OCI-LY1 (cell line): ENCODE results near the gene ESPN.
A peak's percentile ranks its signal among the peaks of the same experiment; 100 is the strongest.

Experiments used
- H2AFZ ChIP-seq: fragments of 200-600 bp; sonication (generic), shearing (Covaris generic); 2 replicates; pipeline ENCODE4 v1.6.0; 2014; ENCODE audit warnings: antibody characterized with exemption, mild to moderate bottlenecking, low read length
- H3F3A ChIP-seq: fragments of 200-600 bp; sonication (generic), shearing (Covaris generic); 2 replicates; pipeline ENCODE4 v1.6.0; 2014; ENCODE audit warnings: mild to moderate bottlenecking, antibody characterized with exemption, low read length, moderate library complexity; ENCODE audit not compliant: insufficient read depth
- H3K27ac ChIP-seq: fragments of 200-600 bp; sonication (generic); 2 replicates; pipeline ENCODE4 v1.5.1; 2014; ENCODE audit warnings: low read length, mixed run types, mild to moderate bottlenecking, low read depth; ENCODE audit not compliant: poor library complexity, severe bottlenecking
- H3K27me3 ChIP-seq: fragments of 200-600 bp; sonication (generic); 2 replicates; pipeline ENCODE4 v1.6.0; 2014; ENCODE audit warnings: antibody characterized with exemption, mild to moderate bottlenecking, low read length, moderate library complexity; ENCODE audit not compliant: insufficient read depth
- H3K36me3 ChIP-seq: fragments of 200-600 bp; sonication (generic); 2 replicates; pipeline ENCODE4 v1.6.1; 2014; ENCODE audit warnings: mild to moderate bottlenecking, antibody characterized with exemption, low read length, moderate library complexity, mixed read lengths; ENCODE audit not compliant: insufficient read depth
- H3K4me1 ChIP-seq: fragments of 200-600 bp; sonication (generic); 2 replicates; pipeline ENCODE4 v1.5.1; 2014; ENCODE audit warnings: mild to moderate bottlenecking, low read length, moderate library complexity; ENCODE audit not compliant: insufficient read depth, severe bottlenecking
- H3K4me2 ChIP-seq: fragments of 200-600 bp; sonication (generic), shearing (Covaris generic); 2 replicates; pipeline ENCODE4 v1.6.1; 2014; ENCODE audit warnings: low read length
- H3K4me3 ChIP-seq: fragments of 200-600 bp; sonication (generic); 2 replicates; pipeline ENCODE4 v1.5.1; 2014; ENCODE audit warnings: low read length, low read depth, mild to moderate bottlenecking, mixed read lengths; ENCODE audit not compliant: poor library complexity, severe bottlenecking
- H3K79me2 ChIP-seq: fragments of 200-600 bp; shearing (Covaris generic); 2 replicates; pipeline ENCODE4 v1.6.1; 2016; ENCODE audit warnings: mixed run types, low read length, mixed read lengths; ENCODE audit not compliant: insufficient read depth
- H3K9ac ChIP-seq: fragments of 200-600 bp; sonication (generic), shearing (Covaris generic); 2 replicates; pipeline ENCODE4 v1.6.1; 2014; ENCODE audit warnings: mild to moderate bottlenecking, low read length, mixed read lengths
- H3K9me2 ChIP-seq: fragments of 200-600 bp; sonication (generic), shearing (Covaris generic); 2 replicates; pipeline ENCODE4 v1.6.1; 2014; ENCODE audit warnings: low read depth, mild to moderate bottlenecking, low read length, mixed read lengths
- H3K9me3 ChIP-seq: fragments of 200-600 bp; shearing (Covaris generic); 2 replicates; pipeline ENCODE4 v1.6.1; 2014; ENCODE audit warnings: low read length, mixed read lengths
- H4K20me1 ChIP-seq: fragments of 200-600 bp; sonication (generic), shearing (Covaris generic); 2 replicates; pipeline ENCODE4 v1.6.0; 2016; ENCODE audit warnings: mild to moderate bottlenecking, low read length; ENCODE audit not compliant: insufficient read depth
- EZH2 ChIP-seq: fragments of 200-600 bp; sonication (generic), shearing (Covaris generic); IDR thresholded peaks from 2 replicates; pipeline ENCODE4 v1.8.0; 2017; ENCODE audit warnings: borderline replicate concordance, mixed run types, mild to moderate bottlenecking, antibody characterized with exemption, low read length, moderate library complexity, mixed read lengths
- TF ChIP-seq, protein P1 (sequence below): fragments of 200-600 bp; sonication (generic), shearing (Covaris generic); IDR thresholded peaks from 2 replicates; pipeline ENCODE4 v1.5.1; 2017; ENCODE audit warnings: mild to moderate bottlenecking, antibody characterized with exemption, low read length, moderate library complexity, mixed read lengths

ESPN gene

DNA sequence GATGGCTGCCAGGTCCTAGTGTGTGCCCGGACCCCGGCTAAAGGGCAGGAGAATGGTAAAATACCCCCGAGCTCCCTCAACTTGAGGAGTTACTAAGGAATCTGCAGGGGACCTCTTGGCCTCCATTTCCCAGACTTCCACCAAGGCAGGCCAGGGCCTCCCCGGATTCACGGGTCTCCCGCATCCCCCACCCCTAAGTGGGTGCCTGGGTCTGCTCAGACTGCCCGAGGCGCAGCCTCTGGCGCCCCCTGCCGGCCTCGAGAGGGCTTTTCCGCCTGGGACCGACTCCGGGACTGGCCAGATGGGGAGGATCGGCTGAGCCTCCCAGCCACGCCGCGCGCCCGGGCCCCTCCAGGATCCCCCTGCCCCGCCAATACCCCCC lies 65.2 kb downstream of the ESPN start:
- Histone ChIP-seq H3K27ac (no peak overlapping the region), H3K4me1 (peaks cover 9% of the 10 kb centered on the region), H3K27me3 (peaks cover 5% of the 10 kb centered on the region), H3K36me3 (no peaks in the 10 kb centered on the region), H3K9me2 (no peaks in the 10 kb centered on the region), H3K4me2 (peak overlapping the region; percentile 94), H3F3A (no peaks in the 10 kb centered on the region), H3K9ac (peak overlapping the region; percentile 77), H3K79me2 (no peaks in the 10 kb centered on the region), H4K20me1 (no peaks in the 10 kb centered on the region), H3K9me3 (no peaks in the 10 kb centered on the region), H2AFZ (no peak overlapping the region), H3K4me3 (peak overlapping the region; percentile 72)
- TF ChIP-seq EZH2, result no peak
- TF ChIP-seq, protein P1, sequence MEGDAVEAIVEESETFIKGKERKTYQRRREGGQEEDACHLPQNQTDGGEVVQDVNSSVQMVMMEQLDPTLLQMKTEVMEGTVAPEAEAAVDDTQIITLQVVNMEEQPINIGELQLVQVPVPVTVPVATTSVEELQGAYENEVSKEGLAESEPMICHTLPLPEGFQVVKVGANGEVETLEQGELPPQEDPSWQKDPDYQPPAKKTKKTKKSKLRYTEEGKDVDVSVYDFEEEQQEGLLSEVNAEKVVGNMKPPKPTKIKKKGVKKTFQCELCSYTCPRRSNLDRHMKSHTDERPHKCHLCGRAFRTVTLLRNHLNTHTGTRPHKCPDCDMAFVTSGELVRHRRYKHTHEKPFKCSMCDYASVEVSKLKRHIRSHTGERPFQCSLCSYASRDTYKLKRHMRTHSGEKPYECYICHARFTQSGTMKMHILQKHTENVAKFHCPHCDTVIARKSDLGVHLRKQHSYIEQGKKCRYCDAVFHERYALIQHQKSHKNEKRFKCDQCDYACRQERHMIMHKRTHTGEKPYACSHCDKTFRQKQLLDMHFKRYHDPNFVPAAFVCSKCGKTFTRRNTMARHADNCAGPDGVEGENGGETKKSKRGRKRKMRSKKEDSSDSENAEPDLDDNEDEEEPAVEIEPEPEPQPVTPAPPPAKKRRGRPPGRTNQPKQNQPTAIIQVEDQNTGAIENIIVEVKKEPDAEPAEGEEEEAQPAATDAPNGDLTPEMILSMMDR, result peak; percentile 84

DNA sequence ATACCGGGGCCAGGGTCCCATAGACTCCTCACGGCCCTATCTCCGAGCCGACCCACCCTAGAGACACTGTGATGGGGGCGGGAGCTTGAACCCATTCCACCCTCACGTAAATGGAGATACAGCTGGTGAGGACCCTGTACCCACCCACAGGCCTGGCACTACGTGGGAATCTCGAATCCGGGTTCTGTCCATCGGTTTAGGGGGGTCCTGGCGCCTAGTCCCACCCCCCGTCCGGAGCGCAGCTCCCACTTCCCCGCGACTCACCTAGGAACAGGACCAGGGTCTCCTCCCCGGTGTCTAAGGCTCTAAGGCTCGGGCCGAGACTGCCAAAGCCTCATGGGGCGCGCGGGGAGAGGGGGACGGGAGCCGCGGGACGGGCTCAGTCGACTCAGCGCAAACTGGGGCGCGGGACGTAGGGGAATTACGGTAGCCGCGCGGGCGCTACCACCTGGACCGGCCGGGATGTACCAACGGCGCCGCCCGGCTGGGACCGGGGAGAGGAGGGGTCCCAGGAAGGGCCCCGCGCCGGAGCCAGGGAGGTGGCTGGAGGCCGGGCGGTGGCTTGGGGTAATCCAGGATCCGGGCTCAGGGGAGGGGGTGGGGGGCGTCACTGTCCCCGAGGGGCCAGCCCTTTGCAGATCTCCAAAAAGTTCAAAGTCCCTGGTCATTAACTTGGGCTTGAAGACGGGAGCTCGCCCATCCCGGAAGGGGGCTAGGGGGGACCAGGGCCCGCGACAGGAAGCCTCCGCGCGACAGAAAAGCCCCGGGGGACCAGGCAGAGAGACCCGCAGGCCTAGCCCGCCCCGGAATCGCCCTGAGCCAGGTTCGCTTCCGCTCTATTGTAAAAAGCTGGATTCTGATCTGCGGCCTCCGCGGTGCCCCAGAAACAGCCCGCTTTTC lies 65.9 kb downstream of the ESPN start:
- Histone ChIP-seq H3K4me2 (peak overlapping the region; percentile 94), H3F3A (no peaks in the 10 kb centered on the region), H3K27me3 (peaks cover 6% of the 10 kb centered on the region; the same call in 1 of the 2 replicates), H2AFZ (0 out of 2 replicates have a peak overlapping the region, but pooled peaks have one; percentile 19), H4K20me1 (no peaks in the 10 kb centered on the region), H3K4me1 (peaks cover 9% of the 10 kb centered on the region), H3K79me2 (no peaks in the 10 kb centered on the region), H3K27ac (no peak overlapping the region), H3K4me3 (peak overlapping the region; percentile 72), H3K9ac (peak overlapping the region; percentile 77), H3K9me3 (no peaks in the 10 kb centered on the region), H3K36me3 (no peaks in the 10 kb centered on the region), H3K9me2 (no peaks in the 10 kb centered on the region)
- TF ChIP-seq, protein P1, result no peak
- TF ChIP-seq EZH2, result no peak

DNA sequence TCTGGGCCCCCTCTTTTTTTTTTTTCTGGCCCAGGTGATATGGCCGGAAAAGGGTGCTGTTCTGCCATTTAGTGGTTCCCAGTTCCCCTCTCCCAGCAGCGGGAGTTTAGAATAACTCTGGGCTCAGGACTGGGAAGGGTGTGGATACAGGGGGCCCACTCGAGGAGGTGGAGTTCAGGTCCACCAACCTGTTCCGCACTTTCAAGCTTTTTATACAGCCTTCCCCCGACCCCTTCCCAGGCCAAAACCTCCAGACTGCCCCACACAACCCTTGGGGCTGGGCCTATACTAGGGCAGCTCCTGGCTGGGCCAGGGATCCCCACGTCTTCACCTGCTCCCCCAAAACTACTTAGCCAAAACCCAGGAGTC lies 66.5 kb downstream of the ESPN start:
- H4K20me1 ChIP-seq, result no peaks in the 10 kb centered on the region
- H3K27ac ChIP-seq, result no peak overlapping the region
- no peaks in the 10 kb centered on the region for H3F3A ChIP-seq
- no peaks in the 10 kb centered on the region for H3K9me3 ChIP-seq
- H3K9me2 ChIP-seq, result no peaks in the 10 kb centered on the region
- TF ChIP-seq EZH2, result no peak
- TF ChIP-seq, protein P1, result no peak
- peak overlapping the region; percentile 72 for H3K4me3 ChIP-seq
- peaks cover 9% of the 10 kb centered on the region for H3K4me1 ChIP-seq
- no peaks in the 10 kb centered on the region for H3K79me2 ChIP-seq
- H3K9ac ChIP-seq, result peak overlapping the region; percentile 77
- H3K36me3 ChIP-seq, result no peaks in the 10 kb centered on the region
- H3K4me2 ChIP-seq, result peak overlapping the region; percentile 94
- H3K27me3 ChIP-seq, result peaks cover 11% of the 10 kb centered on the region; the same call in 1 of the 2 replicates
- no peak overlapping the region for H2AFZ ChIP-seq
